ENCODE measurements around the gene ANO6. TPM values are rescaled to one million over a fixed set of nuclear protein-coding genes. Genes with fewer than 3 reads are reported as not detected.

Gene ANO6
- polyA plus RNA-seq, 1 donor from 2014 or later, result 9.0 TPM

GRCh38 chr12:45427042-45427441 is 211.1 kb downstream of the ANO6 start:
- Histone ChIP-seq H3K9me3 (ENCODE audit: low read length) (no peaks in the 10 kb centered on the region), H2AFZ (ENCODE audit: low read depth, low read length) (no peak overlapping the region), H3K27me3 (ENCODE audit: insufficient read depth, low read depth, low read length) (no peaks in the 10 kb centered on the region), H3K4me2 (ENCODE audit: low read length) (no peak overlapping the region), H3K9ac (ENCODE audit: low read length) (no peak overlapping the region), H3K36me3 (ENCODE audit: insufficient read depth, low read length) (no peaks in the 10 kb centered on the region), H3F3A (ENCODE audit: insufficient read depth, low read length, poor library complexity, severe bottlenecking) (no peaks in the 10 kb centered on the region), H3K27ac (ENCODE audit: low read length) (no peak overlapping the region), H3K79me2 (replicated peaks; ENCODE audit: insufficient read depth, low read length) (no peaks in the 10 kb centered on the region), H3K4me3 (ENCODE audit: low read length) (no peak overlapping the region), H3K9me2 (ENCODE audit: insufficient read depth, low read length) (no peaks in the 10 kb centered on the region), H4K20me1 (ENCODE audit: insufficient read depth) (no peaks in the 10 kb centered on the region)
- TF ChIP-seq, protein P1, sequence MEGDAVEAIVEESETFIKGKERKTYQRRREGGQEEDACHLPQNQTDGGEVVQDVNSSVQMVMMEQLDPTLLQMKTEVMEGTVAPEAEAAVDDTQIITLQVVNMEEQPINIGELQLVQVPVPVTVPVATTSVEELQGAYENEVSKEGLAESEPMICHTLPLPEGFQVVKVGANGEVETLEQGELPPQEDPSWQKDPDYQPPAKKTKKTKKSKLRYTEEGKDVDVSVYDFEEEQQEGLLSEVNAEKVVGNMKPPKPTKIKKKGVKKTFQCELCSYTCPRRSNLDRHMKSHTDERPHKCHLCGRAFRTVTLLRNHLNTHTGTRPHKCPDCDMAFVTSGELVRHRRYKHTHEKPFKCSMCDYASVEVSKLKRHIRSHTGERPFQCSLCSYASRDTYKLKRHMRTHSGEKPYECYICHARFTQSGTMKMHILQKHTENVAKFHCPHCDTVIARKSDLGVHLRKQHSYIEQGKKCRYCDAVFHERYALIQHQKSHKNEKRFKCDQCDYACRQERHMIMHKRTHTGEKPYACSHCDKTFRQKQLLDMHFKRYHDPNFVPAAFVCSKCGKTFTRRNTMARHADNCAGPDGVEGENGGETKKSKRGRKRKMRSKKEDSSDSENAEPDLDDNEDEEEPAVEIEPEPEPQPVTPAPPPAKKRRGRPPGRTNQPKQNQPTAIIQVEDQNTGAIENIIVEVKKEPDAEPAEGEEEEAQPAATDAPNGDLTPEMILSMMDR (IDR thresholded peaks at IDR 0.05; ENCODE audit: poor library complexity, severe bottlenecking), result no peak
- TF ChIP-seq EP300 (conservative IDR thresholded peaks at IDR 0.05; ENCODE audit: poor library complexity, severe bottlenecking), result no peak
- no peak for TF ChIP-seq TAF1 (IDR thresholded peaks at IDR 0.05; ENCODE audit: low read depth)
- TF ChIP-seq MXI1 (conservative IDR thresholded peaks at IDR 0.05; ENCODE audit: poor library complexity, severe bottlenecking), result no peak
- no peak for TF ChIP-seq REST (IDR thresholded peaks at IDR 0.05; ENCODE audit: borderline replicate concordance)
- no peak for TF ChIP-seq EZH2 (IDR thresholded peaks at IDR 0.05; ENCODE audit: borderline replicate concordance, insufficient read depth, low read length, poor library complexity, severe bottlenecking)
- TF ChIP-seq POLR2AphosphoS5 (IDR thresholded peaks at IDR 0.05), result no peak
- TF ChIP-seq SMC3 (conservative IDR thresholded peaks at IDR 0.05; ENCODE audit: poor library complexity), result no peak
- no peak for TF ChIP-seq RAD21 (conservative IDR thresholded peaks at IDR 0.05)

DNA sequence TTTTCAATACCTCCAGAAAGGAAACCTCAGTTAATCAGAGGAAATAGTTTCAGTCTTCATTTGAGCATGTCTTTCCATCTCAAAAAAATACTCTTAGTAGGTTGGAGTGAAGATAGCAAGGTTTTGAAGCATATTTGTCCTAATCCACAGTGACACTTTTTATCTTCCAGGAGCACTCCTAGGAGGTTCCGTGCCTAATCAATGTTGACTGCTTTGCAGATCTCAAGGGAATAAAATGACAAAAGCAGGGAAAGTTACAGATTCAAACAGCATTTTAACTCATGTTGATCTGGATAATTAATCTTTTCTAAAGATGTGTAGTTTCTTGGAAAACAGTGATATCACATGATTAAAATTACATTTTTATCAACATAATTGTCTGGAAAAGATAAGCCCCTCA is 213.9 kb downstream of the ANO6 start:
- Histone ChIP-seq H3K27me3 (ENCODE audit: insufficient read depth, low read depth, low read length) (no peaks in the 10 kb centered on the region), H3F3A (ENCODE audit: insufficient read depth, low read length, poor library complexity, severe bottlenecking) (no peaks in the 10 kb centered on the region), H3K9me3 (ENCODE audit: low read length) (no peaks in the 10 kb centered on the region), H2AFZ (ENCODE audit: low read depth, low read length) (no peak overlapping the region), H3K9ac (ENCODE audit: low read length) (no peak overlapping the region), H3K9me2 (ENCODE audit: insufficient read depth, low read length) (no peaks in the 10 kb centered on the region), H3K79me2 (replicated peaks; ENCODE audit: insufficient read depth, low read length) (no peaks in the 10 kb centered on the region), H3K4me3 (ENCODE audit: low read length) (no peak overlapping the region), H3K36me3 (ENCODE audit: insufficient read depth, low read length) (no peaks in the 10 kb centered on the region), H3K4me2 (ENCODE audit: low read length) (no peak overlapping the region), H4K20me1 (ENCODE audit: insufficient read depth) (no peaks in the 10 kb centered on the region), H3K27ac (ENCODE audit: low read length) (no peak overlapping the region)
- TF ChIP-seq EP300 (conservative IDR thresholded peaks at IDR 0.05; ENCODE audit: poor library complexity, severe bottlenecking) (no peak), TAF1 (IDR thresholded peaks at IDR 0.05; ENCODE audit: low read depth) (no peak), POLR2AphosphoS5 (IDR thresholded peaks at IDR 0.05) (no peak), EZH2 (IDR thresholded peaks at IDR 0.05; ENCODE audit: borderline replicate concordance, insufficient read depth, low read length, poor library complexity, severe bottlenecking) (no peak), REST (IDR thresholded peaks at IDR 0.05; ENCODE audit: borderline replicate concordance) (no peak), MXI1 (conservative IDR thresholded peaks at IDR 0.05; ENCODE audit: poor library complexity, severe bottlenecking) (no peak), RAD21 (conservative IDR thresholded peaks at IDR 0.05) (no peak), SMC3 (conservative IDR thresholded peaks at IDR 0.05; ENCODE audit: poor library complexity) (no peak)
- TF ChIP-seq, protein P1 (IDR thresholded peaks at IDR 0.05; ENCODE audit: poor library complexity, severe bottlenecking), result no peak
